GM19023 (cell line): ENCODE measurements around the gene DCTN4.
"Not testable (repeated sequence)": the region's sequence is repeated elsewhere in the genome, so short reads cannot be mapped to it uniquely, and the experiment has no call there.

Experiments used
- ATAC-seq: cut with Tn5 transposase; IDR thresholded peaks from one replicate; pipeline ENCODE4 v1.9.1; 2021; ENCODE audit warnings: mild to moderate bottlenecking, moderate library complexity; ENCODE audit not compliant: unreplicated experiment

DCTN4 gene

GRCh38 chr5:150742455-150743141 is 16.2 kb downstream of the DCTN4 start:
- ATAC-seq, result not testable (repeated sequence)

DNA sequence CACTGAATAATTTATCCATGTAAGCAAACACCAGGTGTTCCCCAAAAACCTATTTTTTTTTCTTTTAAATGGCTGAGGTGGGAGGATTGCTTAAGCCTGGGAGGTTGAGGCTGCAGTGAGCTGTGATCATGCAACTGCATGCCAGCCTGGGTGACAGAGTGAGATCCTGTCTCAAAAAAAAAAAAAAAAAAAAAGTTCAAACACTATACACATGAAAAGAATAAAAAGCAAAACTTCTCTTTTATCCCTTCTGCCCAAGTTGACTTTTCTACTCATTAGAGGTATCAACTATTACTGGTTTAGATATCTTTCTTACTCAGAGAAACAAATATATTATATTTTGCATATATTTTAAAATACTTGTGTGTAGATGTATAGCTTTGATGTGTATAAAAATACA is 17.8 kb downstream of the DCTN4 start:
- no peak for ATAC-seq

DNA sequence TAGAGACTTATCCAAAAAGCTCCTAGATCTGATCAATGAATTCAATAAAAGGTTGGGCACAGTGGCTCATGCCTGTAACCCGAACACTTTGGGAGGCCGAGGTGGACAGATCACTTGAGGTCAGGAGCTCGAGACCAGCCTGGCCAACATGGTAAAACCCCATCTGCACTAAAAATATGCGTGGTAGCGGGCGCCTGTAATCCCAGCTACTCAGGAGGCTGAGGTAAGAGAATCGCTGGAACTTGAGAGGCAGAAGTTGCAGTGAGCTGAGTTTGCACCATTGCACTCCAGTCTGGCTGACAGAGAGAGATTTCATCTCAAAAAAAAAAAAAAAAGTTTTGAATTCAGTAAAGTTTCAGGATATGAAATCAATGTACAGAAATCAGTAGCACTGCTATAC is 20.0 kb downstream of the DCTN4 start:
- no peak for ATAC-seq

DNA sequence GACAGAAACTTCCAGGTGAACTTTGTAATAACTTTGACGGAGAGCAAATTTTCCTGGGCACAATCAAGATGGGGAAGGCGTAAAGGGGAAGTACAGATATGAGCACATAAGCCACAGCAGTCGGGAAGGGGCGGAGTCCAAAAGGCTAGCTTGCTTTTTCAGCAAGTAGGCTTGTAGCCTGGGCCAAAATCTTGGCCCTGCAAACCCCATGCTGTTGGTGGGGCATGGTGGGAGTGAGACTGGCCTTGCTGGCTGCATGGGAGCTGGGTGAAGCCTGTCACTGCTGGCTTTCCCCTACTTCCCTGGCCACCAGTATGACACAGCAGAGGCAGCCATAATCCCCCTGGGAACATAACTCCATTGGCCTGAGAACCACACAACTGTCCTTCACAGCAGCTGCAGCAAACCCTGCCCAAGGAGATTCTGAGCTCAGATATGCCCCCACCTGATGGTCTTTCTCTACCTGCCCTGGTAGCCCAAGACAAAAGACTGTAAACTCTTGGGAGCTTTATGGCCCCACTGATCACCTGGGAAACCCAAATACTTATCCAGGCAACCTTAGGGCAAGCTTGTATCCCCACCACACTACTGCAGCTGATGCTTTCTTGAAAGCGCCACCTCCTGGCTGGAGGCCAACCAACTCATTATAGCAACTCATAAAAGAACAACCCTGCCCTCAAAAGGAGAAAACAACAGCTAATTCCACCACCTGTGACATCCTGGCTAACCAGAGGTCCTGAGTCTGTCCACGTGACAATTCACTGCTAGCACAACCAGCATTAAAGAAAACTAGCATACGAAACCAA is 24.0 kb downstream of the DCTN4 start:
- peak; percentile 55 for ATAC-seq

DNA sequence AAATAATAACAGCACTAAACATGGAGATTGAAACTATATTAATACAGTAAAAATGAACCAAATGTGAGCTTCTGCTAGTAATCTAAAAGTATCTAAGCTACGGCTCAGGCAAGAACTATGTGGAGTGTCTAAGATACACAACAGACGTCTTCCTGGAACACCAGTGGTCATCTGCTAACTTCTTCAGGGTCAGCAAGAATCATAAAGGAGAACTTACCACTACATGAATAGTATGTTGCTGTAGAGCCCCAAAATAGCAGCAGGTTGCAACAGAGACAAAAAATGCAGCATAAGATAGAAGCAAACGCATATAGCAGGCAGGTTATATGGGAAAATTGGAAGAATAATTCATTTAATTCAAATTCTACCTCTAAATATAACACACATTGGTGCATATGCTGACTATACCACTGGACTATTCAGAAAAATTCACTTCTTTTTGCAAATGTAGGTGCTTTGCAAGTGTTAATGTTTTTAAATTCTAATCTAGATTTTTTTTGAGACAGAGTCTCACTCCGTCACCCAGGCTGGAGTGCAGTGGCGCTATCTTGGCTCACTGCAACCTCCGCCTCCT is 27.1 kb downstream of the DCTN4 start:
- no peak for ATAC-seq

DNA sequence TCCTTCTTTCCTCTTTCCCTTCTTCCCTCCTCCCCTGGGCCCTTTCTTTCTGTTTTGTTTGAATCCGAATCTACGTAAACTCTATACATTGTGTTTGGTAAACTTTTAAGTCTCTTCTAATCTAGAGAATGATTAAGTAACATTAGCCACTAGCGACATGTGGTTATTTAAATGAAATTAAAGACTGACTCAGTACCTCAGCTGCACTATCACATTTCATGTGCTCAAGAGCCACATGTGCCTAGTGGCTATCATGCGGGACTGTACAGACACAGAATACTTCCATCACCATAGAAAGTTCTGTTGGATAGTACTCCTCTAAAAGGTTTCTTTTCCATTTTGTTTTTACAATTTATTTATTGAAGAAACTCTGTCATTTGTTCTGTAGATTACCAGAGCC is 29.0 kb downstream of the DCTN4 start:
- no peak for ATAC-seq

GRCh38 chr5:150723845-150724244 is 35.0 kb downstream of the DCTN4 start:
- ATAC-seq, result no peak

DNA sequence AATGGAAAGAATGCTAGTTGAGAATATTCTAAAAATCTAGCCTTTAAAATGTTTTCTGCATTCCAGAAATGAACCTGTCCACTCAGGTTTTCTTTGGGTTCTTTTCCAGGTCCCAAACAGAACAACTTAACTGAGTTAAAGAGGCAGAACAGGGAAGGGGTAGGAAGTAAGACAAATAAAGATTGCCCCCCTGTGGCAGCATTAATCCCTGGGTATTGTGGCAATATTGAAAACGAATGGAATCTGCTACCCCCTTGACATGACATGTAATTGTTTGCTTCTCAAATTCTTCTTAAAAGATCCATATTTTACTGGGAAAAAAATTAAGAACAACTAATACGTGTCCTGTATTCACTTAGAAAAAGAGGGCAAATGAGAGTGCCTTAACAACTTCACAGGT is 48.7 kb downstream of the DCTN4 start:
- ATAC-seq, result no peak

DNA sequence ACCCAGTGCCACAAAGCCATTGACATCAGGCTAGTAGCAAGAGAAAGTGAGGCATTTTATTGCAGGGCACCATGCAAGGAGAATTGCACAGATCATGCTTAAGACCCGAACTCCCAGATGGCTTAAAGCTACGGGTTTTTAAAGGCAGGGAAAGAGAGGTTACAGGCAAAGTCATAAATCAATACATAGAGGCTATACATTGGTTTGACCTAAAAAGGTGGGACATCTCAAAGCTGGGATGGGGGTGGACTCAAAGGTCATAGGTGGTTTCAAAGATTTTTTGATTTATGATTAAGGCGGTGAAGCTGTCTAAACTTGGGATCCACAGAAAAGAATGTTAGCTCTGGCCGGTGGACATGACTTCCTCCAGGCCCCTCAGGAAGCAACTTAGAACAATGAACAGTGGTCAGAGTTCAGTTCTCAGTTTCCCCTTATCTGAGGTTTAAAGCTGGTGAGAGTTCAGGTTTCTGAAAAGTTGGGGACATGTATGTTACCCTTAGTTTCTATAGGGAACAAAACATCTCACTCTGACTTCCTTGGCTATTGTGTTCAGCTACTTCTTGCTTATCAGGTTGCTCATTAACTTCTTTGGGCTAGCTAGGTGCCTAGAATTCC is 51.9 kb downstream of the DCTN4 start:
- no peak for ATAC-seq

GRCh38 chr5:150703762-150704161 is 55.1 kb downstream of the DCTN4 start:
- ATAC-seq, result no peak

- ATAC-seq, result peak; percentile 98
These were observed 58.0 kb downstream of the DCTN4 start, which contains the start of gene RBM22 for GRCh38 chr5:150700594-150701377. Gene RBM22 (minus strand): TSS chr5:150701062. CDS start chr5:150700985, 77 bp downstream.

GRCh38 chr5:150700246-150700593 is 58.6 kb downstream of the DCTN4 start:
- no peak for ATAC-seq

- no peak for ATAC-seq
These were observed 64.2 kb downstream of the DCTN4 start for GRCh38 chr5:150694612-150695011.

DNA sequence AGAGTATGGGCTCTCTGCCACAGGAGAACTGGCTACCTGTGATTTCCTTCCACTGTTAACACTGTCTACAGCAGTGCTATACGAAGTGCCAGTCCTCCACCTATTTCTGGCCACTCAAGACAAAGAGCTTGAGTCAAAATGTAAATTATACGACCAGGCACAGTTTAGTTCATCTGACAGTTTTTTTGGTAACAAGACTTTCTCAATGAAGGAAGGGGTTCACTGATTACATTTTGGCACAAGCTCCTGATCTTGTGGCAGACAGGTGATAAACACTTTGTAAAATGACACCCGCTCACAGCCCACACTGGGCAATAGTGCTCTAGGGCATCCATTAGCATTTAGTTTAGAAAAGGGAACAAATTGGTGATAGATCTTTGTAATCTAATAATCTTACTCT is 66.5 kb downstream of the DCTN4 start:
- no peak for ATAC-seq

DNA sequence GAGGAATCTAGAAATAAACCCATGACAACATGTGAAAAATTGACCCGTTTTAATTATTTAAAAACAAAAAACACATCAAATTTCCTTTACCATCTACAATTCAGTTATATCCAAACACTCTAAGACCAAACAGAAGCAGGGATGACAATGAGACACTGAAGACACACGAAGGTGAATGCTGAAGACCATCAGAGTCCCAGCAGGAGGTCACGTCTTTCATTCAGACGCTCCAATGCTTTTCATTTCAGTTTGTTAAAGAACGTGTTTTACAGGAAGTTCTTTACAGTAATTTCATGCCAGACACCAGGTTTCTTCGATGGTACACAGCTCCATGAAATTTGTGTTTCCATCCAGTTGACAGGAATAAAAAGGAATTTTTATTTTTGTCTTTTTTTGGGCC is 68.1 kb downstream of the DCTN4 start:
- no peak for ATAC-seq

DNA sequence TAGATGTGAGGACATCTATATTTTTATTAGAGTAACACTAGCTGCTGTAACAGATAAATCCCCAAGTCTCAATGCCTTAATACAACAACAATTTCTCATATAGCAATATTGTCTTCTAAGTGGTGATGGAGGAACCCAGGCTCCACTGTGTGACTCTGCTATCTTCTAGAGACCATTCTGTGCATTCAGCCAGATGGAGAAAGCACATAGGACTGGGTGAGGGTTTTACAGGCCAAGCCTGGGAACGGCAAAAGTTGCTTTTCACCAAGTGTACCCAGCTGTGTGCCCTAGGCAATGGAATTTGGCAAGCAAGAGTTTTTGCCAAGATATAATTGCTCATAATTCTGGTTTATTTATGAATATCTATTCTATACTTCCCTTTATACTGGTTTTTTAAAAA is 69.7 kb downstream of the DCTN4 start:
- no peak for ATAC-seq

DNA sequence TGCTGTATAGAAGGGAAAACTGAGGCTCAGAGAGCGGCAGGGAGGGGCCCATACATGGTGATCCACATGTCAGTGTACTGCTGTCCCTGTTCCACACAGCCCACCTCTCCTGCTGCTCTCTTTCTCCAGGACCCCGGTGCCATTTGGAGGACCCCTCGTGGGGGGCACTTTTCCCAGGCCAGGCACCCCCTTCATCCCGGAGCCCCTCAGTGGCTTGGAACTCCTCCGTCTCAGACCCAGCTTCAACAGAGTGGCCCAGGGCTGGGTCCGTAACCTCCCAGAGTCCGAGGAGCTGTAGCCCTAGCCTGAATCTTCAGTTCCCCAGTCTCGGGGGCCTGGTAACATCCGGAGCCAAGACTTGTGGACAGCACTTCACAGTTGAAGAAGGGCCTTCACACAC is 82.2 kb downstream of the DCTN4 start:
- no peak for ATAC-seq

- no peak for ATAC-seq
These were observed 83.7 kb downstream of the DCTN4 start for GRCh38 chr5:150675069-150675468.

DNA sequence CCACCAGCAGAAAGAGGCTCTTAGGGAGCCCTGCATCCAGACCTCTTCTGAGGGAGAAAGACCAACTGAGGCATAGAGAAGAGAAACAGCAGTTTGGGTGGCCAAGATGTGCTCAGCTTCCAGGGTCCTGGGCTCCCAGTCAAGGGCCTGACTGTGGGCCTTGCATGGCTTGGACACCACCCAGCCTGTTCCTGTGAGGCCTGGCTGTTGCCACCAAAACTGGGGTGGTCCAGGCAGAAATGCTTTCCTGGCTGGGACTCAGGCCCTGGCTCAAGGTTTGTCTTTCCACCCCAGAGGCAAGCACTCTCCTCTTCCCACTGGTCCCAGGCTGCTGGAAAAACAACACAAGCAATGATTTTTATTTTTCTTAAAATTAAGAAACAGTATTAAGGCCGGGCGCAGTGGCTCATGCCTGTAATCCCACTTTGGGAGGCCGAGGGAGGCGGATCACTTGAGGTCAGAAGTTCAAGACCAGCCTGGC is 84.4 kb downstream of the DCTN4 start:
- ATAC-seq, result no peak

DNA sequence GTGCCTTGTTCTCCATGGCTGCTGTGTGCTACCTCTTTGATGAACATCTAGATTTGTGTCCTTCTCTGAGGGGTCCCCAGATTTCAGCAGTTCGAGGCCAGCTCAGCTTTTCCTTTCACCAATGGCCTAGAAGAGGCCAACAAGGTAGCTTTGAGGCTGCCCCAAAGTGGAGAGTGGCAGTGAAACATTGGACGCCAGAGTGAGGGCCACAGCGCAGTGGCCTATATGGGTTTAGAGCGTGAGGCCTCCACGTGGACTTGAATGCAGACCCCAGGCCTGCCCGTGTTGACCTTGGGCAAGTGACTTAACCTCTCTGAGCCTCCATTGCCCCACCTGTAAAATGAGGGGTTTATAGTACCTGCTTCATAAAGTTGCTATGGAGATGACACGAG is 85.9 kb downstream of the DCTN4 start:
- ATAC-seq, result no peak
